Measurements from ENCODE around the gene RASGEF1C. TPM values are rescaled to one million over a fixed set of nuclear protein-coding genes. Genes with fewer than 3 reads are reported as not detected.

The RASGEF1C gene
- total RNA-seq, result under 1 TPM in 1 of 3 donors, not detected in 2; 0.73 TPM

- peaks cover 0 to 28% of the 10 kb centered on the region in 2 donors for H3K27me3 ChIP-seq
- intact Hi-C loops (cut with DNase I; ENCODE audit: low total_unique reads), result no loop called here
- TF ChIP-seq POLR2A (IDR thresholded peaks at IDR 0.05), result no peak
- TF ChIP-seq CTCF (IDR thresholded peaks at IDR 0.05), result peak in 1 of 3 donors; percentile 39
- no peak for DNase-seq (ENCODE audit: low spot score in 2 of 2)
- peaks cover 0 to 3% of the 10 kb centered on the region in 2 donors for H3K9me3 ChIP-seq
- no peaks in the 10 kb centered on the region for H3K4me1 ChIP-seq
- H3K27ac ChIP-seq, result no peak within 1 kb of the TSS
- H3K36me3 ChIP-seq, result no peaks in the 10 kb centered on the region
- peak within 1 kb of the TSS; percentile 15 to 65 (median 48) for H3K4me3 ChIP-seq
These were observed at the start of gene RASGEF1C for GRCh38 chr5:180209137-180209581. Gene RASGEF1C, minus strand, starts transcription at chr5:180209211. Its CDS starts 71,159 bp downstream, at chr5:180138052.

- Histone ChIP-seq H3K27me3 (no peaks in the 10 kb centered on the region), H3K4me3 (no peak overlapping the region), H3K27ac (no peak overlapping the region), H3K4me1 (no peaks in the 10 kb centered on the region), H3K36me3 (peaks cover 31% of the 10 kb centered on the region), H3K9me3 (peaks cover 93 to 99% of the 10 kb centered on the region in 2 donors)
- TF ChIP-seq CTCF (IDR thresholded peaks at IDR 0.05) (no peak), POLR2AphosphoS5 (IDR thresholded peaks at IDR 0.05) (no peak), POLR2A (IDR thresholded peaks at IDR 0.05) (no peak)
- no peak for DNase-seq (ENCODE audit: low spot score in 2 of 2)
- intact Hi-C loops (cut with DNase I; ENCODE audit: low total_unique reads), result no loop called here
These were observed 44.2 kb upstream of the RASGEF1C start for GRCh38 chr5:180253036-180253824.

- peaks cover 95 to 97% of the 10 kb centered on the region in 2 donors for H3K9me3 ChIP-seq
- H3K27ac ChIP-seq, result no peak overlapping the region
- intact Hi-C loops (cut with DNase I; ENCODE audit: low total_unique reads), result no loop called here
- no peak overlapping the region for H3K4me3 ChIP-seq
- TF ChIP-seq POLR2A (IDR thresholded peaks at IDR 0.05), result no peak
- TF ChIP-seq POLR2AphosphoS5 (IDR thresholded peaks at IDR 0.05), result no peak
- no peaks in the 10 kb centered on the region for H3K4me1 ChIP-seq
- H3K27me3 ChIP-seq, result no peaks in the 10 kb centered on the region
- H3K36me3 ChIP-seq, result peaks cover 28% of the 10 kb centered on the region
- no peak for DNase-seq (ENCODE audit: low spot score in 2 of 2)
These were observed 42.9 kb upstream of the RASGEF1C start for GRCh38 chr5:180251887-180252286.

GRCh38 chr5:180251141-180251540, 42.1 kb upstream of the RASGEF1C start:
- TF ChIP-seq POLR2AphosphoS5 (IDR thresholded peaks at IDR 0.05), result no peak
- no peak for TF ChIP-seq POLR2A (IDR thresholded peaks at IDR 0.05)
- TF ChIP-seq CTCF (IDR thresholded peaks at IDR 0.05), result no peak
- H3K27ac ChIP-seq, result no peak overlapping the region
- H3K4me3 ChIP-seq, result no peak overlapping the region
- no peaks in the 10 kb centered on the region for H3K4me1 ChIP-seq
- peaks cover 21% of the 10 kb centered on the region for H3K36me3 ChIP-seq
- no peaks in the 10 kb centered on the region for H3K27me3 ChIP-seq
- no peak for DNase-seq (ENCODE audit: low spot score in 2 of 2)
- H3K9me3 ChIP-seq, result peaks cover 89 to 90% of the 10 kb centered on the region in 2 donors
- intact Hi-C loops (cut with DNase I; ENCODE audit: low total_unique reads), result no loop called here

GRCh38 chr5:180250329-180250728, 41.3 kb upstream of the RASGEF1C start:
- DNase-seq (ENCODE audit: low spot score in 2 of 2), result no peak
- intact Hi-C loops (cut with DNase I; ENCODE audit: low total_unique reads), result no loop called here
- no peak overlapping the region for H3K4me3 ChIP-seq
- H3K27ac ChIP-seq, result no peak overlapping the region
- H3K9me3 ChIP-seq, result peaks cover 84 to 86% of the 10 kb centered on the region in 2 donors
- H3K36me3 ChIP-seq, result peaks cover 16% of the 10 kb centered on the region
- H3K27me3 ChIP-seq, result no peaks in the 10 kb centered on the region
- TF ChIP-seq POLR2AphosphoS5 (IDR thresholded peaks at IDR 0.05) (no peak), POLR2A (IDR thresholded peaks at IDR 0.05) (no peak), CTCF (IDR thresholded peaks at IDR 0.05) (no peak)
- no peaks in the 10 kb centered on the region for H3K4me1 ChIP-seq
